Keratinocyte (primary cell): ENCODE measurements around the gene KRTAP5-10. TPM values are rescaled to one million over a fixed set of nuclear protein-coding genes. Genes with fewer than 3 reads are reported as not detected.
"Not testable (repeated sequence)": the region's sequence is repeated elsewhere in the genome, so short reads cannot be mapped to it uniquely, and the experiment has no call there.

Experiments used
- DNase-seq: peaks from one replicate; pipeline ENCODE4 v3.0.0-alpha.2; 2011; ENCODE audit warnings: low read depth, missing footprints, low spot score
- FAIRE-seq: peaks from 2 replicates; lab custom pipeline; 2011; peaks lifted over from hg19 to GRCh38; lab: Jason Lieb, UNC
- H2AFZ ChIP-seq: 2 replicates; pipeline ENCODE4 v1.6.0; 2012; ENCODE audit warnings: low read length, control low read depth, inconsistent platforms; ENCODE audit not compliant: control insufficient read depth
- H3K27ac ChIP-seq: 2 replicates; pipeline ENCODE4 v1.5.1; 2011; ENCODE audit warnings: low read length; ENCODE audit not compliant: control insufficient read depth, insufficient read depth
- H3K27me3 ChIP-seq: 3 replicates; pipeline ENCODE4 v1.6.0; 2011; ENCODE audit warnings: low read length; ENCODE audit not compliant: control insufficient read depth, insufficient read depth; ENCODE audit errors: extremely low read depth
- H3K36me3 ChIP-seq, 2 experiments: 2 replicates in 1 of 2; 3 replicates in 1 of 2; pipeline ENCODE4 v1.5.1; 2011; ENCODE audit warnings: low read length in 2 of 2, mild to moderate bottlenecking in 1 of 2; ENCODE audit not compliant: control insufficient read depth in 2 of 2, insufficient read depth in 2 of 2; ENCODE audit errors: extremely low read depth in 1 of 2
- H3K4me1 ChIP-seq: 3 replicates; pipeline ENCODE4 v1.5.1; 2011; ENCODE audit warnings: low read length; ENCODE audit not compliant: control insufficient read depth, insufficient read depth; ENCODE audit errors: extremely low read depth
- H3K4me2 ChIP-seq: 3 replicates; pipeline ENCODE4 v1.6.0; 2011; ENCODE audit warnings: low read depth, low read length; ENCODE audit not compliant: control insufficient read depth, insufficient read depth; ENCODE audit errors: extremely low read depth
- H3K4me3 ChIP-seq, 3 experiments: fragments of 200-600 bp in 1 of 3; sonication (generic) in 1 of 3; 2 replicates in 2 of 3; 3 replicates in 1 of 3; pipeline ENCODE4 v1.5.1; 2011 to 2016; ENCODE audit warnings: low read length in 3 of 3, mild to moderate bottlenecking in 3 of 3, control low read depth in 2 of 3, inconsistent platforms in 1 of 3, low read depth in 1 of 3, mixed read lengths in 1 of 3, mixed run types in 1 of 3, moderate library complexity in 1 of 3; ENCODE audit not compliant: control insufficient read depth in 2 of 3, insufficient read depth in 2 of 3; ENCODE audit errors: extremely low read depth in 1 of 3
- H3K79me2 ChIP-seq: 2 replicates; pipeline ENCODE4 v1.6.0; 2012; ENCODE audit warnings: low read length; ENCODE audit not compliant: control insufficient read depth, insufficient read depth
- H3K9ac ChIP-seq: 3 replicates; pipeline ENCODE4 v1.6.0; 2011; ENCODE audit warnings: low read length; ENCODE audit not compliant: control insufficient read depth, insufficient read depth; ENCODE audit errors: extremely low read depth
- H3K9me1 ChIP-seq: 3 replicates; pipeline ENCODE4 v1.6.0; 2011; ENCODE audit warnings: low read length; ENCODE audit not compliant: control insufficient read depth, insufficient read depth; ENCODE audit errors: extremely low read depth
- H3K9me3 ChIP-seq: 2 replicates; pipeline ENCODE4 v1.5.1; 2012; ENCODE audit warnings: low read depth, low read length; ENCODE audit not compliant: control insufficient read depth
- H4K20me1 ChIP-seq: 3 replicates; pipeline ENCODE4 v1.6.0; 2011; ENCODE audit warnings: low read length; ENCODE audit not compliant: control insufficient read depth, insufficient read depth; ENCODE audit errors: extremely low read depth
- dilution Hi-C: fragments of 300-500 bp; cut with MboI; formaldehyde crosslinking; loops from one replicate; pipeline ENCODE4 v1.7.0; 2020; ENCODE audit warnings: low sequenced_read_pairs; ENCODE audit not compliant: extremely low pct_ligation_motif_present
- polyA plus RNA-seq, 5 experiments: library from polyadenylated mRNA; depleted of rRNA in 3 of 5; stranded (reverse) in 3 of 5; stranded (forward) in 1 of 5; unstranded in 1 of 5; fragments of >200 nt; gene quantifications; 1 replicate in 1 of 5; 2 replicates in 3 of 5; 3 replicates in 1 of 5; pipeline versions ENCODE4 v1.2.1 to v1.2.3, GENCODE V29; 2011 to 2012; ENCODE audit warnings: missing spikeins in 2 of 5, low read depth in 1 of 5, low replicate concordance in 1 of 5
- TF ChIP-seq, protein P1 (sequence below), 3 experiments: IDR thresholded peaks in 1 of 3; conservative IDR thresholded peaks in 1 of 3; optimal IDR thresholded peaks in 1 of 3; 2 replicates in 2 of 3; 3 replicates in 1 of 3; pipeline versions ENCODE3 to v1.5.1; 2011; ENCODE audit warnings: low read length in 3 of 3, mild to moderate bottlenecking in 3 of 3, moderate library complexity in 2 of 3, control low read depth in 1 of 3, inconsistent platforms in 1 of 3; ENCODE audit not compliant: insufficient read depth in 2 of 3; ENCODE audit errors: extremely low read depth in 1 of 3

KRTAP5-10 gene
- polyA plus RNA-seq, 1 donor (not counting 4 experiments of a cell fraction or from before 2014, with no cell fraction given) = not detected

DNA sequence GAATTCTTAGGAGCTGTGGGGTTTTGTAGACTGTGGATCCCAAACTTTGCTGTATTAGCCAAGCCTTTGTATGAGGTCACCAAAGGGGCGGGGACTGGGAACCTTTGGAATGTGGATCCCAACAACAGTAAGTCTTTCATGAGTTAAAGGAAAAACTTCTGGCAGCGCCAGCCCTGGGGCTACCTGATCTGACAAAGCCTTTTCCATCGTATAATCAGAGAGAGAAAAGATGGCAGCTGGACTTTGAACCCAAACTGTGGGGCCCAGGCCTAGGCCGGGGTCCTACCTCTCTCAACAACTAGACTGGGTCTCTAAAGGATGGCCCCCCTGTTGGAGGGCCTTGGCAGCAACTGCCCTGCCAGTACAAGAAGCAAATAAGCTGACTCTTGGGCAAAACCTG is 23.0 kb downstream of the KRTAP5-10 start:
- H3K36me3 ChIP-seq, H3K9ac ChIP-seq, DNase-seq, H2AFZ ChIP-seq, H3K27ac ChIP-seq, H3K9me1 ChIP-seq, dilution Hi-C loops, H3K79me2 ChIP-seq, H3K9me3 ChIP-seq, H3K4me1 ChIP-seq, H3K4me3 ChIP-seq, H3K4me2 ChIP-seq, H3K27me3 ChIP-seq, H4K20me1 ChIP-seq, FAIRE-seq: not testable (repeated sequence)

DNA sequence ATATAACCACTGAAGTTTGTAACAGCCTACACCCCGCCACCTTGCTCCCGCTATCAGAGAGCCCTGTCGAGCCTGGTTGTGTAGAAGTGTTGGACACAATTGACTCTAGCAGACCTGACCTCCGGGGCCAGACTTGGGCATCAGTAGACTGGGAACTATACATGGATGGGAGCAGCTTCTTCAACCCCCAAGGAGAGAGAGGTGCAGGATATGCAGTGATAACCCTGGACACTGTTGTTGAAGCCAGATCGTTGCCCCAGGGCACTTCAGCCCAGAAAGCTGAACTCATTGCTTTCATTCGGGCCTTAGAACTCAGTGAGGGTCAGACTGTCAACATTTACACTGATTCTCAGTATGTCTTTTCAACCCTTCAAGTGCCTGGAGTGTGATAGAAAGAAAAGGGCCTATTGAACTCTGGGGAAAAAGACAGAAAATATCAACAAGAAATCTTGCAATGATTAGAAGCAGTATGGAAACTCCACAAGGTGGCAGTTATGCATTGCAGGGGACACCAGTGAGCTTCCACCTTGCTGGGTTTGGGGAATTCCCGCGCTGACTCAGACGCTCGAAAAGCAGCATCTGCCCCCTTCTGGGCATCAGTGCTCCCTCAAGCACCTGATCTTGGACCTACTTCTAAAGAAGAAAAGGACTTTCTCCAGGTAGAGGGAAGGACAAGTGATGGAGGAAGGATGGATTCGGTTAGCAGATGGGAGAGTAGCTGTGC is 23.6 kb downstream of the KRTAP5-10 start:
- H3K4me3 ChIP-seq, H3K27me3 ChIP-seq, H3K9ac ChIP-seq, H3K36me3 ChIP-seq, H2AFZ ChIP-seq, H3K9me3 ChIP-seq, dilution Hi-C loops, H3K4me1 ChIP-seq, H3K27ac ChIP-seq, FAIRE-seq, DNase-seq, H3K9me1 ChIP-seq, H3K4me2 ChIP-seq, H3K79me2 ChIP-seq, H4K20me1 ChIP-seq: not testable (repeated sequence)
- TF ChIP-seq, protein P1, sequence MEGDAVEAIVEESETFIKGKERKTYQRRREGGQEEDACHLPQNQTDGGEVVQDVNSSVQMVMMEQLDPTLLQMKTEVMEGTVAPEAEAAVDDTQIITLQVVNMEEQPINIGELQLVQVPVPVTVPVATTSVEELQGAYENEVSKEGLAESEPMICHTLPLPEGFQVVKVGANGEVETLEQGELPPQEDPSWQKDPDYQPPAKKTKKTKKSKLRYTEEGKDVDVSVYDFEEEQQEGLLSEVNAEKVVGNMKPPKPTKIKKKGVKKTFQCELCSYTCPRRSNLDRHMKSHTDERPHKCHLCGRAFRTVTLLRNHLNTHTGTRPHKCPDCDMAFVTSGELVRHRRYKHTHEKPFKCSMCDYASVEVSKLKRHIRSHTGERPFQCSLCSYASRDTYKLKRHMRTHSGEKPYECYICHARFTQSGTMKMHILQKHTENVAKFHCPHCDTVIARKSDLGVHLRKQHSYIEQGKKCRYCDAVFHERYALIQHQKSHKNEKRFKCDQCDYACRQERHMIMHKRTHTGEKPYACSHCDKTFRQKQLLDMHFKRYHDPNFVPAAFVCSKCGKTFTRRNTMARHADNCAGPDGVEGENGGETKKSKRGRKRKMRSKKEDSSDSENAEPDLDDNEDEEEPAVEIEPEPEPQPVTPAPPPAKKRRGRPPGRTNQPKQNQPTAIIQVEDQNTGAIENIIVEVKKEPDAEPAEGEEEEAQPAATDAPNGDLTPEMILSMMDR (optimal IDR thresholded peaks at IDR 0.05 in 1 of 3, IDR thresholded peaks at IDR 0.05 in 1 of 3, conservative IDR thresholded peaks at IDR 0.05 in 1 of 3; ENCODE audit: extremely low read depth in 1 of 3, insufficient read depth in 2 of 3, low read length in 3 of 3) = peak in 1 of 3 experiments; percentile 8

DNA sequence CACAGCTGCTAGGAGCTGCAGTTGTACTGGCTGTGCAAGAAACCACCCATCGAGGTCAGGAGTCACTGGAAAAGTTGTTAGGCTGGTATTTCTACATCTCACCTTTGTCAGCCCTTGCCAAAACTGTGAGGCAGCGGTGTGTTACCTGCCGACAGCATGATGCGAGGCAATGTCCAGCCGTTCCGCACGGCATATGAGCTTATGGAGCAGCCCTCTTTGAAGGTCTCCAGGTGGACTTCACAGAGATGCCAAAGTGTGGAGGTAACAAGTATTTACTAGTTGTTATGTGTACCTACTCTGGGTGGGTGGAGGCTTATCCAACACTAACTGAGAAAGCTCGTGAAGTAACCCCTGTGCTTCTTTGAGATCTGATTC is 24.2 kb downstream of the KRTAP5-10 start:
- dilution Hi-C loops, H3K4me1 ChIP-seq, H3K27me3 ChIP-seq, H3K79me2 ChIP-seq, H3K9me3 ChIP-seq, H2AFZ ChIP-seq, H3K9me1 ChIP-seq, H3K4me2 ChIP-seq, H3K27ac ChIP-seq, DNase-seq, FAIRE-seq, H4K20me1 ChIP-seq, H3K9ac ChIP-seq, H3K36me3 ChIP-seq, H3K4me3 ChIP-seq: not testable (repeated sequence)

DNA sequence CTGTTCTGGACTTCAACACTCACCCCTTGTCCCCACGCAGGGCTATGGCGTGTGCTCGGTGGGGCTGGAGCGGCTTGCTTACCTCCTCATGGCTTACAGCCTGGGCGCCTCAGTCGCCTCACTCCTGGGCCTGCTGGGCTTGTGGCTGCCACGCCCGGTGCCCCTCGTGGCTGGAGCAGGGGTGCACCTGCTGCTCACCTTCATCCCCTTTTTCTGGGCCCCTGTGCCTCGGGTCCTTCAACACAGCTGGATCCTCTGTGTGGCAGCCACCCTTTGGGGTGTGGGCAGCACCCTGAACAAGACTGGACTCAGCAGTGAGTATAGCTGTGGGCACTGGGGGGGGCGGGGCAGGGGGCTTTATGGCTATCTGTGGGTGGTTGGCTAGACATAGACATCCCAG is 37.9 kb downstream of the KRTAP5-10 start:
- peaks cover 10% of the 10 kb centered on the region for H3K27me3 ChIP-seq
- H3K36me3 ChIP-seq = not testable (repeated sequence)

More for the DNA sequence above, 37.9 kb downstream of the KRTAP5-10 start:
- FAIRE-seq, DNase-seq, H3K9me3 ChIP-seq, H2AFZ ChIP-seq, H3K79me2 ChIP-seq, H3K4me3 ChIP-seq, dilution Hi-C loops, H3K9me1 ChIP-seq, H3K4me2 ChIP-seq, H3K4me1 ChIP-seq, H3K27ac ChIP-seq, H3K9ac ChIP-seq, H4K20me1 ChIP-seq: not testable (repeated sequence)
